ENCODE measurements around the gene LAMTOR3. TPM values are rescaled to one million over a fixed set of nuclear protein-coding genes. Genes with fewer than 3 reads are reported as not detected.

Gene LAMTOR3
- total and polyA plus RNA-seq, 2 experiments from 2014 or later, result 40.8 to 64.5 TPM

DNA sequence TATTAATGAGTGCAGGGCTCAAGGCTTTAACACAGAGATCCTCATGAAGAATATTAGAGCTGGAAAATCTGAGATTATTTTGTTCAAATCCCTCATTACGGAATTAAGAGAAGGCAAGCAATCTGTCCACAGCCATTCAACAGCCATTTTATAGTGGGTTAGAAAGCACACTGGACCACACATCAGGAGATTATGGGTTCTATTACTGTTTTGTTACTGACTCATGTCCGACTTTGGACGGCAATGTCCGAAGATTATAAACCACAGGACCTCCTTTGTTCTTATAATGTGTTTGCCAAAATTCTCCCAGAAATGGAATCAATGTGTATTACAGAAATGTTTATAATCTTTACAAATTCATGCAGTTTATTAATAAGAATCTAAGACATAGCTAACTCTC lies 8.1 kb downstream of the LAMTOR3 start:
- no peaks in the 10 kb centered on the region for H3K9me3 Mint-ChIP-seq
- no peak for ATAC-seq
- no peak for DNase-seq (ENCODE audit: low spot score)
- H3K36me3 ChIP-seq (ENCODE audit: insufficient read depth), result no peaks in the 10 kb centered on the region
- H3K27me3 Mint-ChIP-seq (ENCODE audit: insufficient read depth, low read depth, poor library complexity), result no peaks in the 10 kb centered on the region
- no peaks in the 10 kb centered on the region; the same call in 1 of the 2 replicates for H3K79me2 ChIP-seq (replicated peaks; ENCODE audit: insufficient read depth)
- H3K4me1 Mint-ChIP-seq, result no peaks in the 10 kb centered on the region
- no peak overlapping the region for H2AFZ ChIP-seq
- no peak overlapping the region for H3K27ac Mint-ChIP-seq
- no peaks in the 10 kb centered on the region for H4K20me1 ChIP-seq (replicated peaks; ENCODE audit: insufficient read depth)
- no peaks in the 10 kb centered on the region for H3K27me3 ChIP-seq (ENCODE audit: insufficient read depth)
- no peak overlapping the region for H3K4me3 ChIP-seq
- no peak overlapping the region for H3K4me3 Mint-ChIP-seq
- no peaks in the 10 kb centered on the region for H3K4me1 ChIP-seq (ENCODE audit: insufficient read depth)
- peaks cover 3% of the 10 kb centered on the region; the same call in 1 of the 3 replicates for H3K36me3 Mint-ChIP-seq (ENCODE audit: low read depth)
- H3K4me2 ChIP-seq, result no peak overlapping the region
- H3F3A ChIP-seq (replicated peaks; ENCODE audit: low read depth), result no peaks in the 10 kb centered on the region
- TF ChIP-seq STAT1 (IDR thresholded peaks at IDR 0.05; ENCODE audit: unreplicated experiment), result no peak
- no peak for TF ChIP-seq POLR2AphosphoS5 (IDR thresholded peaks at IDR 0.05; ENCODE audit: low read depth)
- no peak for TF ChIP-seq EZH2 (IDR thresholded peaks at IDR 0.05; ENCODE audit: low read depth, unreplicated experiment)
- no peak for TF ChIP-seq ZNF331 (CRISPR knock-in tag; IDR thresholded peaks at IDR 0.05; ENCODE audit: low read depth)
- no peak for TF ChIP-seq CREB1 (CRISPR knock-in tag; IDR thresholded peaks at IDR 0.05; ENCODE audit: low read depth)
- TF ChIP-seq, protein P1, sequence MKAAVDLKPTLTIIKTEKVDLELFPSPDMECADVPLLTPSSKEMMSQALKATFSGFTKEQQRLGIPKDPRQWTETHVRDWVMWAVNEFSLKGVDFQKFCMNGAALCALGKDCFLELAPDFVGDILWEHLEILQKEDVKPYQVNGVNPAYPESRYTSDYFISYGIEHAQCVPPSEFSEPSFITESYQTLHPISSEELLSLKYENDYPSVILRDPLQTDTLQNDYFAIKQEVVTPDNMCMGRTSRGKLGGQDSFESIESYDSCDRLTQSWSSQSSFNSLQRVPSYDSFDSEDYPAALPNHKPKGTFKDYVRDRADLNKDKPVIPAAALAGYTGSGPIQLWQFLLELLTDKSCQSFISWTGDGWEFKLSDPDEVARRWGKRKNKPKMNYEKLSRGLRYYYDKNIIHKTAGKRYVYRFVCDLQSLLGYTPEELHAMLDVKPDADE (IDR thresholded peaks at IDR 0.05), result no peak
- TF ChIP-seq, protein P2, sequence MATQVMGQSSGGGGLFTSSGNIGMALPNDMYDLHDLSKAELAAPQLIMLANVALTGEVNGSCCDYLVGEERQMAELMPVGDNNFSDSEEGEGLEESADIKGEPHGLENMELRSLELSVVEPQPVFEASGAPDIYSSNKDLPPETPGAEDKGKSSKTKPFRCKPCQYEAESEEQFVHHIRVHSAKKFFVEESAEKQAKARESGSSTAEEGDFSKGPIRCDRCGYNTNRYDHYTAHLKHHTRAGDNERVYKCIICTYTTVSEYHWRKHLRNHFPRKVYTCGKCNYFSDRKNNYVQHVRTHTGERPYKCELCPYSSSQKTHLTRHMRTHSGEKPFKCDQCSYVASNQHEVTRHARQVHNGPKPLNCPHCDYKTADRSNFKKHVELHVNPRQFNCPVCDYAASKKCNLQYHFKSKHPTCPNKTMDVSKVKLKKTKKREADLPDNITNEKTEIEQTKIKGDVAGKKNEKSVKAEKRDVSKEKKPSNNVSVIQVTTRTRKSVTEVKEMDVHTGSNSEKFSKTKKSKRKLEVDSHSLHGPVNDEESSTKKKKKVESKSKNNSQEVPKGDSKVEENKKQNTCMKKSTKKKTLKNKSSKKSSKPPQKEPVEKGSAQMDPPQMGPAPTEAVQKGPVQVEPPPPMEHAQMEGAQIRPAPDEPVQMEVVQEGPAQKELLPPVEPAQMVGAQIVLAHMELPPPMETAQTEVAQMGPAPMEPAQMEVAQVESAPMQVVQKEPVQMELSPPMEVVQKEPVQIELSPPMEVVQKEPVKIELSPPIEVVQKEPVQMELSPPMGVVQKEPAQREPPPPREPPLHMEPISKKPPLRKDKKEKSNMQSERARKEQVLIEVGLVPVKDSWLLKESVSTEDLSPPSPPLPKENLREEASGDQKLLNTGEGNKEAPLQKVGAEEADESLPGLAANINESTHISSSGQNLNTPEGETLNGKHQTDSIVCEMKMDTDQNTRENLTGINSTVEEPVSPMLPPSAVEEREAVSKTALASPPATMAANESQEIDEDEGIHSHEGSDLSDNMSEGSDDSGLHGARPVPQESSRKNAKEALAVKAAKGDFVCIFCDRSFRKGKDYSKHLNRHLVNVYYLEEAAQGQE (IDR thresholded peaks at IDR 0.05; ENCODE audit: unreplicated experiment), result no peak
- TF ChIP-seq EZH2phosphoT487 (IDR thresholded peaks at IDR 0.05; ENCODE audit: unreplicated experiment), result no peak
- TF ChIP-seq, protein P3, sequence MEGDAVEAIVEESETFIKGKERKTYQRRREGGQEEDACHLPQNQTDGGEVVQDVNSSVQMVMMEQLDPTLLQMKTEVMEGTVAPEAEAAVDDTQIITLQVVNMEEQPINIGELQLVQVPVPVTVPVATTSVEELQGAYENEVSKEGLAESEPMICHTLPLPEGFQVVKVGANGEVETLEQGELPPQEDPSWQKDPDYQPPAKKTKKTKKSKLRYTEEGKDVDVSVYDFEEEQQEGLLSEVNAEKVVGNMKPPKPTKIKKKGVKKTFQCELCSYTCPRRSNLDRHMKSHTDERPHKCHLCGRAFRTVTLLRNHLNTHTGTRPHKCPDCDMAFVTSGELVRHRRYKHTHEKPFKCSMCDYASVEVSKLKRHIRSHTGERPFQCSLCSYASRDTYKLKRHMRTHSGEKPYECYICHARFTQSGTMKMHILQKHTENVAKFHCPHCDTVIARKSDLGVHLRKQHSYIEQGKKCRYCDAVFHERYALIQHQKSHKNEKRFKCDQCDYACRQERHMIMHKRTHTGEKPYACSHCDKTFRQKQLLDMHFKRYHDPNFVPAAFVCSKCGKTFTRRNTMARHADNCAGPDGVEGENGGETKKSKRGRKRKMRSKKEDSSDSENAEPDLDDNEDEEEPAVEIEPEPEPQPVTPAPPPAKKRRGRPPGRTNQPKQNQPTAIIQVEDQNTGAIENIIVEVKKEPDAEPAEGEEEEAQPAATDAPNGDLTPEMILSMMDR (conservative IDR thresholded peaks at IDR 0.05; ENCODE audit: low read depth in 2 of 2), result no peak
- no peaks in the 10 kb centered on the region for H3K9me2 ChIP-seq (ENCODE audit: insufficient read depth)
- no peak overlapping the region for H3K27ac ChIP-seq (ENCODE audit: low read depth)

DNA sequence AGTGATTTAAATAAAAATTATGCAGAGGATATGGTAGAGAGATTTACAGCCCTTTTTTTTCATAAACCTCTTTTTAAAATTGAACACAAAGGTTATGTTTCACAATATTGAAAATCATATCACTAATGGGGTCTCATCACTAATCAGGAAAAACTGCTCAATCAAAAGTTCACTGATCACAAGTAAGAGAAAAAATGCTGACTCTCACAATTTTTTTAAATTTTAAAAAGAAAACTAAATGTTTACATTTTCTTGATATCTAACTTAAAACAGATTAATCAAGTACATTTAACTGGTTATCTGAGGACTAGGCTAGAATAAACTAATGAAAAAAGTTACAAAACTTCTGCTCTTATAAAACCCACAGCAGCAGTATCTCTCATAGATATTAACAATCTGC lies 8.5 kb downstream of the LAMTOR3 start:
- Mint-ChIP-seq H3K27me3 (ENCODE audit: insufficient read depth, low read depth, poor library complexity) (no peaks in the 10 kb centered on the region), H3K27ac (no peak overlapping the region), H3K4me1 (no peaks in the 10 kb centered on the region), H3K4me3 (no peak overlapping the region), H3K36me3 (ENCODE audit: low read depth) (peaks cover 3% of the 10 kb centered on the region; the same call in 1 of the 3 replicates), H3K9me3 (no peaks in the 10 kb centered on the region)
- H2AFZ ChIP-seq, result no peak overlapping the region
- no peak overlapping the region for H3K27ac ChIP-seq (ENCODE audit: low read depth)
- no peaks in the 10 kb centered on the region for H3K27me3 ChIP-seq (ENCODE audit: insufficient read depth)
- H3K4me3 ChIP-seq, result no peak overlapping the region
- no peaks in the 10 kb centered on the region for H3K36me3 ChIP-seq (ENCODE audit: insufficient read depth)
- H3F3A ChIP-seq (replicated peaks; ENCODE audit: low read depth), result no peaks in the 10 kb centered on the region
- no peaks in the 10 kb centered on the region; the same call in 1 of the 2 replicates for H3K79me2 ChIP-seq (replicated peaks; ENCODE audit: insufficient read depth)
- ATAC-seq (no peak), DNase-seq (ENCODE audit: low spot score) (no peak)
- H3K4me1 ChIP-seq (ENCODE audit: insufficient read depth), result no peaks in the 10 kb centered on the region
- no peak overlapping the region for H3K4me2 ChIP-seq
- H3K9me2 ChIP-seq (ENCODE audit: insufficient read depth), result no peaks in the 10 kb centered on the region
- no peaks in the 10 kb centered on the region for H4K20me1 ChIP-seq (replicated peaks; ENCODE audit: insufficient read depth)
- TF ChIP-seq EZH2phosphoT487 (IDR thresholded peaks at IDR 0.05; ENCODE audit: unreplicated experiment) (no peak), ZNF114 (CRISPR knock-in tag; IDR thresholded peaks at IDR 0.05) (no peak), POLR2AphosphoS5 (IDR thresholded peaks at IDR 0.05; ENCODE audit: low read depth) (no peak), ZNF331 (CRISPR knock-in tag; IDR thresholded peaks at IDR 0.05; ENCODE audit: low read depth) (no peak), EZH2 (IDR thresholded peaks at IDR 0.05; ENCODE audit: low read depth, unreplicated experiment) (no peak), CREB1 (CRISPR knock-in tag; IDR thresholded peaks at IDR 0.05; ENCODE audit: low read depth) (no peak)
- TF ChIP-seq, protein P2 (IDR thresholded peaks at IDR 0.05; ENCODE audit: unreplicated experiment), result no peak
- TF ChIP-seq, protein P3 (conservative IDR thresholded peaks at IDR 0.05; ENCODE audit: low read depth in 2 of 2), result no peak

Data from GM23338 (cell line).